Peyer's patch (tissue), 4 donors: ENCODE measurements around the gene STK38L.

Experiments used
- POLR2A ChIP-seq, 2 donors: fragments of 450-650 bp; IDR thresholded peaks; one replicate each; pipeline ENCODE4 v1.5.1; 2017; ENCODE audit warnings: antibody characterized with exemption in 2 of 2, mild to moderate bottlenecking in 2 of 2, moderate library complexity in 2 of 2
- TF ChIP-seq, protein P1 (sequence below), 6 experiments: fragments of 450-650 bp in 4 of 6; fragments of 200-600 bp in 2 of 6; sonication (generic) in 1 of 6; IDR thresholded peaks; one replicate each; pipeline ENCODE4 v1.5.1; 2017 to 2019; ENCODE audit warnings: antibody characterized with exemption in 6 of 6, mild to moderate bottlenecking in 3 of 6, moderate library complexity in 1 of 6

DNA sequence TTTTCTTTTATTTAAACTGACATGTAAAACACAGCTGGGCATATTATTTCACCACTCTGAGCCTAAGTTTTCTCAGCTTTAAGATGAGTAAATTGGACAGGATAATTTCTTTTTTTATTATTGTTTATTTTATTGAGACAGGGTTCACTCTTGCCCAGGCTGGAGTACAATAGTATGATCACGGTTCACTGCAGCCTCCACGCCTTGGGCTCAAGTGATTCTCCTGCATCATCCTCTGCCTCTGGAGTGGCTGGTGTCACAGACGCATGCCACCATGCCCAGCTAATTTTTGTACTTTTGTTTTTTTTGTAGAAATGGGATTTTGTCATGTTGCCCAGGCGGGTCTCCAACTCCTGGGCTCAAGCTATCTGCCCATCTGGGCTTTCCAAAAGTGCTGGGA lies 101.3 kb downstream of the STK38L start:
- TF ChIP-seq, protein P1, sequence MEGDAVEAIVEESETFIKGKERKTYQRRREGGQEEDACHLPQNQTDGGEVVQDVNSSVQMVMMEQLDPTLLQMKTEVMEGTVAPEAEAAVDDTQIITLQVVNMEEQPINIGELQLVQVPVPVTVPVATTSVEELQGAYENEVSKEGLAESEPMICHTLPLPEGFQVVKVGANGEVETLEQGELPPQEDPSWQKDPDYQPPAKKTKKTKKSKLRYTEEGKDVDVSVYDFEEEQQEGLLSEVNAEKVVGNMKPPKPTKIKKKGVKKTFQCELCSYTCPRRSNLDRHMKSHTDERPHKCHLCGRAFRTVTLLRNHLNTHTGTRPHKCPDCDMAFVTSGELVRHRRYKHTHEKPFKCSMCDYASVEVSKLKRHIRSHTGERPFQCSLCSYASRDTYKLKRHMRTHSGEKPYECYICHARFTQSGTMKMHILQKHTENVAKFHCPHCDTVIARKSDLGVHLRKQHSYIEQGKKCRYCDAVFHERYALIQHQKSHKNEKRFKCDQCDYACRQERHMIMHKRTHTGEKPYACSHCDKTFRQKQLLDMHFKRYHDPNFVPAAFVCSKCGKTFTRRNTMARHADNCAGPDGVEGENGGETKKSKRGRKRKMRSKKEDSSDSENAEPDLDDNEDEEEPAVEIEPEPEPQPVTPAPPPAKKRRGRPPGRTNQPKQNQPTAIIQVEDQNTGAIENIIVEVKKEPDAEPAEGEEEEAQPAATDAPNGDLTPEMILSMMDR (IDR thresholded peaks at IDR 0.05): no peak
- no peak for TF ChIP-seq POLR2A (IDR thresholded peaks at IDR 0.05)
